ENCODE measurements around the gene KIAA0319L.
"Not testable (repeated sequence)": the region's sequence is repeated elsewhere in the genome, so short reads cannot be mapped to it uniquely, and the experiment has no call there.

KIAA0319L gene

GRCh38 chr1:35581621-35582020 lies 24.4 kb upstream of the KIAA0319L start:
- not testable (repeated sequence) for DNase-seq (ENCODE audit: low read depth, low spot score)

- no peak for DNase-seq (ENCODE audit: low read depth, low spot score)
Observed at GRCh38 chr1:35580949-35581388, 23.8 kb upstream of the KIAA0319L start.

- no peak for DNase-seq (ENCODE audit: low read depth, low spot score)
Observed at GRCh38 chr1:35577071-35577998, 20.1 kb upstream of the KIAA0319L start.

- not testable (repeated sequence) for DNase-seq (ENCODE audit: low read depth, low spot score)
Observed at GRCh38 chr1:35576766-35577070, 19.5 kb upstream of the KIAA0319L start.

- no peak for DNase-seq (ENCODE audit: low read depth, low spot score)
Observed at GRCh38 chr1:35576061-35576765, 19.0 kb upstream of the KIAA0319L start.

- DNase-seq (ENCODE audit: low read depth, low spot score): no peak
Observed at GRCh38 chr1:35575416-35575958, 18.3 kb upstream of the KIAA0319L start.

- DNase-seq (ENCODE audit: low read depth, low spot score): no peak
Observed at GRCh38 chr1:35574655-35575415, 17.6 kb upstream of the KIAA0319L start.

GRCh38 chr1:35574125-35574654 lies 17.0 kb upstream of the KIAA0319L start:
- no peak for DNase-seq (ENCODE audit: low read depth, low spot score)

- peak; percentile 69 for DNase-seq (ENCODE audit: low read depth, low spot score)
Observed at GRCh38 chr1:35573198-35574124, 16.3 kb upstream of the KIAA0319L start, which contains the start of gene TFAP2E. TSS of gene TFAP2E (plus strand) at chr1:35573314. CDS start at chr1:35573578, 264 bp downstream.

GRCh38 chr1:35572296-35572695 lies 15.1 kb upstream of the KIAA0319L start:
- no peak for DNase-seq (ENCODE audit: low read depth, low spot score)

GRCh38 chr1:35571263-35571662 lies 14.1 kb upstream of the KIAA0319L start:
- no peak for DNase-seq (ENCODE audit: low read depth, low spot score)

GRCh38 chr1:35570589-35571137 lies 13.5 kb upstream of the KIAA0319L start:
- no peak for DNase-seq (ENCODE audit: low read depth, low spot score)

GRCh38 chr1:35569936-35570335 lies 12.7 kb upstream of the KIAA0319L start:
- no peak for DNase-seq (ENCODE audit: low read depth, low spot score)

GRCh38 chr1:35568975-35569395 lies 11.8 kb upstream of the KIAA0319L start:
- DNase-seq (ENCODE audit: low read depth, low spot score): peak; percentile 87

- DNase-seq (ENCODE audit: low read depth, low spot score): no peak
Observed at GRCh38 chr1:35567947-35568558, 10.8 kb upstream of the KIAA0319L start.

GRCh38 chr1:35565742-35566133 lies 8.5 kb upstream of the KIAA0319L start:
- DNase-seq (ENCODE audit: low read depth, low spot score): no peak

GRCh38 chr1:35564884-35565741 lies 7.9 kb upstream of the KIAA0319L start:
- DNase-seq (ENCODE audit: low read depth, low spot score): no peak

- peak; percentile 85 for DNase-seq (ENCODE audit: low read depth, low spot score)
Observed at GRCh38 chr1:35564037-35564883, 7.1 kb upstream of the KIAA0319L start.

All from astrocyte of the hippocampus (primary cell).